GM18519 (cell line): ENCODE results near the gene PPP2R3C.
A peak's percentile ranks its signal among the peaks of the same experiment; 100 is the strongest.
"Not testable (repeated sequence)": the region's sequence is repeated elsewhere in the genome, so short reads cannot be mapped to it uniquely, and the experiment has no call there.

Source experiments
- ATAC-seq: cut with Tn5 transposase; IDR thresholded peaks from one replicate; pipeline ENCODE4 v1.9.1; 2021; ENCODE audit warnings: mild to moderate bottlenecking, moderate library complexity; ENCODE audit not compliant: unreplicated experiment, low FRiP score

PPP2R3C gene

DNA sequence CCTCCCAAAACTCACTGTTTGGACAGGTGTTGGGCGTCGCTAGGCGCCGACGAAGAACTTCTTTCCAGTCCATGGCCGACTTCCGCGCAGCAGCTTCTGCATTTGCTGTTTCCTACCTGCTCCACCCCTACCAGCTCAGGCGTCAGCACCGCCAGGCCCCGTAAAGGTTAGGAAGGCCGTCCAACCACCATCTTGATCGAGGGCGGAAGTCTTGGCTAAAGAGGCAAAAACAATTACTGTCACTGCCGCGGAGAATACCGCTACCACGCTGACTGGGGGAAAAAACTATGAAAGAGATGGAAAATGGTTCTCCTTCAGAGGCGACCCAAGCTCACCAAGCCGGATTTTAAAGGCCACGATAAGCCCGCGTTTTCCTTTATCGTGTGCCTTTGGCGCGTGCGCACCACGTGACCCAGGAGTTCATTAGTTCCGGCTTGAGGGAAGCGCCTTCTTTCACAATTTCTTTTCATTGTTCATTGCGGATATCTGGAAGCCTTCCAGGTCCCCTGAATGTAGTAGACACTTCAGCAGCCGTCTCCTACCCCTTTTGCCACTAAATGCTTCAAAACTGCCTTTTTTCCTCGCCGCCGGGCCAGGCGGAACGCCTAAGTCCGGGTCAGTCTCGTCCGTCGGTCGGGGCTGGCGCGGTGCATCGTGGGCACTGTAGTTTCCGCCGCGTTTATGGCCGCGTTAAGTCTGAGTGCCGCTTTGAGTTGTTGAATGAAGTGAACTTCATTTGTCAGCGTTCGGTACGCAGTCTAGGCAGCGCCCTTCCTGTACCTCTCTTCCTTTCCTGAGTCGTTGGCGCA is at the start of gene PPP2R3C, which contains the start of gene PRORP:
TSS of gene PPP2R3C (minus strand) at position 104 of the 809 bp plus-strand sequence. CDS start at position 73, 31 bp downstream.
TSS of gene PRORP (plus strand) at position 666 of the 809 bp plus-strand sequence. CDS start 694 bp downstream, outside the sequence.
- ATAC-seq, result peak; percentile 78

DNA sequence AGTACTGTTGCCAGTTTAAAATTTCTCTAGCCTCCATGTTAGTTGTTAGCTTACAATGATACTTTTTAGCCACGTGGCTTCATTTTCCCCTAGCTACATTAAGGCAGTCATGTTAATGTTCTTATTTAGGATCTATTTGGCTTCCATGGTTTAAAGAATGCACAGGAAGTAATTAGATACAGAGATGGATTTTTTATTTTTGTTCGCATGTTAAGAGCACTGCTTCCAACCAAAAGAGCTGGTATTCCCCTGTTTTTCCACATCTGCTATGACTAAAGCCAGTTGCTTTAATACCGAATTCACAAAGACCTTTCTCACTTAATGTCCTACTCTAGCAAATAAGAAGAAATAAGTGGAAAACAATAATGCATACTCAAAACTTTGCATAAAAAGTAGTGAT is 45.7 kb upstream of the PPP2R3C start:
- no peak for ATAC-seq

DNA sequence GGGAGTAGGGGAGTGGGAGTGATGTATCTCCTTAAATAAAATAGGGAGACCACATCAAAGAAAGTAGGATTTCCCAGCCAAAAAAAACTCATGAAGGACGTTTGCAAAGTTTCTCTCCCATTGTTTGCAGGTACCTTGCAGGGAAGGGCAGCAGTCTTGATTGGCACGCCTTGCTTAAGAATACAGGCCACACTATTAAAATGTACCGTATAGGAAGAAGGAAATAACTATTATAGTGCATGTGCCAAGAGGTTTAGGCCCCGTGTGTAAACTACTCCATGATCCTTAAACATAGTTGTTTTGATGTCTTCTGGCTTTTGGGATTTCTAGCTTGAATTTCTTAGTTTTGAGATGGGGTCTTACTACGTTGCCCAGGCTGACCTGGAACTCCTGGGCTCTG is 43.1 kb upstream of the PPP2R3C start:
- no peak for ATAC-seq

DNA sequence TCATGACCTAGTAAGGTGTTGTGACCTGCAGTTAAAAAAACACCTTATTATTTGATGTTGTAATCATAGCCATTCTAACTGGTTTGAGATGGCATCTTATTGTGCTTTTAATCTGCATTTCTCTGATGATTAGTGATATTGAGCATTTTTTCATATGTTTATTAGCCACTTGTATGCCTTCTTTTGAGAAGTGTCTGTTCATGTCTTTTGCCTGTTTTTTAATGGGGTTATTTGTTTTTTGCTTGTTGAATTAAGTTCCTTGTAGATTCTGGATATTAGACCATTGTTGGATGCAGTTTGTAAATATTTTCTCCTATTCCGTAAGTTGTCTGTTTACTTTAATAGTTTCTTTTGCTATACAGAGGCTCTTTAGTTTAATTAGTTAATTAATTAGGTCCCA is 41.6 kb upstream of the PPP2R3C start:
- ATAC-seq, result no peak

DNA sequence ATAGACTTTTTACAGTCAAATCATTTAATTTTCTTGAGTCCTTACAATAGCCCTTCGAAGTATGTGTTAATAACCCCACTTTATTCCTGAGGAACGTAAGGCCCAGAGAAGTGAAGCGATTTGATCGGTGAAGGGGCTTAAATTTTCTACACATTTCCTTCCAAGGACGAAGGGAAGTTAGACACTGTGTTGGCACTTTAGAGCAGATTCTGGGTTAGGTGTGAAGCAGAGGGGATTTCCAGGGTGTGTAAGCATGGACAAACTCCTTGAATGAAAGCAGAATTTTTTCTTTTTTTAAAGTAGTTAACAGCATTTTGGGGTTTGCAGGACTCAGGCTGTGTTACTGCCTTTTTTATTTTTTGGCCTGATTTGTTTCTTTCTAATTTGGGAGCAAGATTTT is 39.4 kb upstream of the PPP2R3C start:
- no peak for ATAC-seq

DNA sequence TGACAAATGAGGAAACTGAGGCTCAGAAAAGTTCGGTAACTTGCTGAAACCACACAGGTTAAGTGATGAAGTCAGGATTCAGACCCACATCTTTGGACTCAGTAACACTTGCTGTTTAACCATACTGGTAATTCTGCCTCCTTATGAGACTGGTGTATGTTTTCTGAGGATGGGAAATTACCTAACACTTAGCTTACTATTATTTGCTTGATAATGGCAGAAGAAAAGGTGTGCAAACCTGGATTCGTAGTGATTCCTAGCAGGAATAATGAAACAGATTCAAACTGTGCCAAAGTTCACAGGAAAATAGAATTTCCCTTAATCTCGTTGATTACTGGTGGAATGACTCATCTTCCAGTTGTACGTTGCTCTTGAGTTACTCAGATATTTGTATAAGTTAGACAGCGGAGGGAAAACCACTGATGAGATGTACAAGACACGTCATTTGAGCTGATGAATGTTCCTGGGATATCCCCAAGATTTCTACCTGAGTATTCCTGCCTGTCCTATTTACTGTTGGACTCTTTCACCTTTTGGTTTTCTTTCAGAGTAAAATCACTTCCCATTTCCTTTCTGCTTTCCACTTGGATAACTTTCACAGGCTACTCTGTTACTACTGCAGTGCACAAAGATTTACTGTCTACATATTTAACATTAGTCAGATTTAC is 38.1 kb upstream of the PPP2R3C start:
- no peak for ATAC-seq

DNA sequence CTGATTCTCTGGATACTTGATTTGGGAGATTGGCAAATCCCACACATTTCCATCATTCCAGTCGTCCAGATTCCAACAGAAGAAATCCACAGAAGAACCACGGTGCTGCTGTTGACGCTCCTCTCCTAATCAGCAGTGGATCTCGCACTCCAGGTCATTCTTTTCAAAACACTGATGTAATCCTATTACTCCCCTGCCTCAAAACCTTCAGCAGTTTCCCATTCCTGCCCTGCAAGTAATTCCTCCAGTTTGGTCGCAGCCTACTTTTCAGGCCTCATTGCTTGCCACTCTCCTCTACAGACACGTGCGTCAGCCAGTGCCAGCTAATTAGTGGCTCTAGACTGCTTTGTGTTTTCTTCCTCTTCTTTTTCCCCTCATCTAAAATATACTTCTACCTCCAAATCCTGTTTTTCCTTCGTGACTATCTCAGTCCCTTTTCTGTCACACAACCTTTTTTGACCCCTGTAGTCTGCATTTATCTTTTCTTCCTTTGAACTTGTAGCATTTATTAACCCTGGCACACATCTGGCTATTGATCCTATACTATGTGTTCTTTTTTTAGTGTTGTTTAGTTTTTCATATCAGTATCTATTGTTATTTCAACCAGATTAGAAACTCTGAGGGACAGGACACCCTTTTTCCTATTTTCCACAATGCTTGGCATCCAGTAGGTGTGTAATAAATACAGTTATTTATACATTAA is 37.3 kb upstream of the PPP2R3C start:
- ATAC-seq, result no peak

DNA sequence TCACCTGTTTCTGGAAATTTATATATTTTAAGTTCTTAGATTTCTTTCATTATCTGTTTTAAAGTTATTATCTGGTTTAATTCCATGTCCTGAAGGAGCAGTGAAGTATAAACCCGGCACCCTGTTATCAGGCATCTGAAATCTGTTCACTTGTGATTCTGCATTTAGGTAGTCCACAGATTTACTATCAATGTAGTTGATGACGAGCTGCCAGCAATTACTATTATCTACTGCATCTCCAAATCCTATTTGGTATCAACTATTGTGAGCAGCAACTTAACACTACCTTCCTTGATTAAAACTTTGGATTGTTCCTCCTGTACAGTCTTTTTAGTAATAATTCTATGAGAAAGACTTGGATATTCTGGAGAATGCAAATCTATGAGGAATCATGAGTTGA is 36.7 kb upstream of the PPP2R3C start:
- no peak for ATAC-seq

DNA sequence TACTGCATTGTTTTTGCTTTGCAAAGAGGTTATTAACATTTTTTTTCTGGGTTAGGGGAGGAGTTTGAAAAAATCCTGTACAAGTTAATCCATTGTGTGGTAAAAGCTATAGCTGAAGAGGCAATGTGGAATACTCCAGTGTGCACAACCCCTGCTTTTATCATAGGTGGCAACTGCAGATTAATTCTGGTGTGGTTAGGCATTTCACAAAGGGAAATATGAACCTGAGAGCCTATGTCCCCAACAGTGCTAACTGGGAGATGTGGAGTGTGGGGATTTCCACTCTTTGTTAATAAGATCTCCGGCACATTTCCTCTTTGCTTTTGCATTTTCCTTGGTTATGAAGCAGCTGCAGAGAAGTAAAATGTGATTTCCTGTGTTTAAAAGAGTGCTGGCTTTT is 34.2 kb upstream of the PPP2R3C start:
- ATAC-seq, result no peak

DNA sequence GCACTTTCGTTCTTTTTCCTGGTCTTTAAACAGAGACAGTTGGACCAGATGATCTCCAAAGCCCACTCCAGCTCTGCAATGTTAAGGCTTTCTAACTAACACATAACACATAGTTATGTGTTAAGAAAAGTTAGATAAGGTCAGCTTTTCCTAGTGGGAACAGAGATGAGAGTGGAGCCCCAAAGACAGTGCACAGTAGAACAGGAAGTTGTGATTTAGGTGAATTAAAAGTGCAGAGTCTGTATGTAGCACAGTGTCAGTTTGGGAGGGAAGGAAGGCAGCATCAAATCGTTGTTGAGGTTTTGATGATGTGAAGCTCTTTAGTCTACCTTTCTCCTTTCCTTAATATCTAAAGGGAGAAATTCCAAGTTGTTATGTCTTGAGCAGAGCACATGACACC is 32.2 kb upstream of the PPP2R3C start:
- ATAC-seq, result no peak

DNA sequence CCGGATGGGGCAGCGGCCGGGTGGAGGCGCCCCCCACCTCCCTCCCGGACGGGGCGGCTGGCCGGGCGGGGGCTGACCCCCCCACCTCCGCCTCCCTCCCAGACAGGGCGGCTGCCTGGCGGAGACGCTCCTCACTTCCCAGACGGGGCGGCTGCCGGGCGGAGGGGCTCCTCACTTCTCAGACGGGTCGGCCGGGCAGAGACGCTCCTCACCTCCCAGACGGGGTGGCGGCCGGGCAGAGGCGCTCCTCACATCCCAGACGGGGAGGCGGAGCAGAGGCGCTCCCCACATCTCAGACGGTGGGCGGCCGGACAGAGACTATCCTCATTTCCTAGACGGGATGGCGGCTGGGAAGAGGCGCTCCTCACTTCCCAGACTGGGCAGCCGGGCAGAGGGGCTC is 30.7 kb upstream of the PPP2R3C start:
- ATAC-seq, result not testable (repeated sequence)

DNA sequence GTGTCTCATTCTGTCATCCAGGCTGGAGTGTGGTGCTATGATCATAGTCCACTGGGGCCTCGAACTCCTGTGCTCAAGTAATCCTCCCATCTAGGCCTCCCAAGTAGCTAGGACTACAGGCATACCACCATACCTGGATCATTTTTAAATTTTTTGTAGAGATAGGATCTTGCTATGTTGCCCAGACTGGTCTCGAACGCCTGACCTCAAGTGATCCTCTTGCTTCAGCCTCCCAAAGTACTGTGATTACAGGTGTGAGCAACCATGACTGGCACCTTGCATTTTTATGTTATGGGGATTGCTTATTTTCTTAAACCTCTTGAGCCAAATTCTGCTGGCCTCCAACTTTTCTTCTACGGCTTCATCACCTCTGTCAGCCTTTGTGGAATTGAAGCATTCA is 27.4 kb upstream of the PPP2R3C start:
- no peak for ATAC-seq

DNA sequence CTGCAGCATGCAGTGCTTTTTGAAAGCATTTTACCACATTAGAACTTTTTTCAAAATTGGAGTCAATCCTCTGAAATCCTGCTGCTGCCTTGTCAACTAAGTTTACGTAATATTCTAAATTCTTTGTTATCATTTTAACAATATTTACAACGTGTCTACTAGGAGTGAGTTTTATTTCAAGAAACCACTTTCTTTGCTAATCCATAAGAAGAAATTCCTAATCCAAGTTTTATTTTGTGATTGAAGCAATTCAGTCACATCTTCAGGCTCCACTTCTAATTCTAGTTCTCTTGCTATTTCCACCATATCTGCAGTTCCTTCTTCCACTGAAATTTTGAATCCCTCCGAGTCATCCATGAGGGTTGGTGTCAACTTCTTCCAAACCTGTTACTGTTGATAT is 25.9 kb upstream of the PPP2R3C start:
- no peak for ATAC-seq

DNA sequence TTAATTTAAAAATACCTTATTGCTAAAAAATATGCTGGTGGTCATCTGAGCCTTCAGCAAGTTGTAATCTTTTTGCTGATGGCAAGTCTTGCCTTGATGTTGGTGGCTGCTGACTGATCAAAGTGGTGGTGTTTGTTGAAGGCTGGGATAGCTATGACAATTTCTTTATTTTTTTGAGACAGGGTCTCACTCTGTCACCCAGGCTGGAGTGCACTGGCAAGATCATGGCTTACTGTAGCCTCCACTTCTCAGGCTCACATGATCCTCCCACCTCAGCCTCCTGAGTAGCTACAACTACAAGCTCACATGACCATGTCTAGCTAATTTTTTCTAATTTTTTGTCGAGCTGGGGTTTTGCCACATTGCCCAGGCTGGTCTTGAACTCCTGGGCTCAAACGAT is 25.4 kb upstream of the PPP2R3C start:
- no peak for ATAC-seq

DNA sequence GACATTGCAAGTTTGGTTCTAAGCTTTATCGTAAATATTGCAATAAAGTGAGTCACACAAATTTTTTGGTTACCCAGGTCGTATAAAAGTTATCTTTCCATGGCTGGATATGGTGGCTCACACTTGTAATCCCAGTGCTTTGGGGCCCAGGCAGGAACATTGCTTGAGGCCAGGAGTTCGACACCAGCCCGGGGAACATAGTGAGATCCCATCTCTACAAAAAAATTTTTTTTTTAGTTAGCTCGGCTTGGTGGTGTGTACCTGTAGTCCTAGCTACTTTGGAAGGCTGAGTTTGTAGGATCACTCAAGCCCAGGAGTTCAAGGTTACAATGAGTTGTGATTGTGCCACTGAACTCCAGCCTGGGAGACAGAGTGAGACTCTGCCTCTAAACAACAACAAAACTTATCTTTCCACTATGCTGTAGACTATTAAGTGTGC is 24.9 kb upstream of the PPP2R3C start:
- ATAC-seq, result no peak

DNA sequence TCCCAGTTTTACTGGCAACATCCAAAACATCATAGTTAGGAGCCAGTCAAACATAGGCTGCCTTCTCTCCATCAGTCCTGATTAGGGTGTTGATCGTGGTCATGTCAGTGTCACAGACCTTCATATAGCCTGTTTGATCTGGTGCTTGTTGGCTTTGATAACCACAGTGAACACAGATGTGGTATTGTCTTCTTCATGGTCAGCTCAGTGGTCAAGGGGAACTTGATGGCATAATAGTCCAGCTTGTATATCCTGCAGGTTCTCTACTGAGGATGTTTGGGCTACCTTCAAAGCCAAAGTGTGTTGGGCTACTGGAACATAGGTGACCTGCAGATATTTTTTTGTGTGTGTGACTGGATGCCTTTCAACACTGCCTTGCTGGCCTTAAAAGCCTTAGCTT is 22.2 kb upstream of the PPP2R3C start:
- no peak for ATAC-seq

DNA sequence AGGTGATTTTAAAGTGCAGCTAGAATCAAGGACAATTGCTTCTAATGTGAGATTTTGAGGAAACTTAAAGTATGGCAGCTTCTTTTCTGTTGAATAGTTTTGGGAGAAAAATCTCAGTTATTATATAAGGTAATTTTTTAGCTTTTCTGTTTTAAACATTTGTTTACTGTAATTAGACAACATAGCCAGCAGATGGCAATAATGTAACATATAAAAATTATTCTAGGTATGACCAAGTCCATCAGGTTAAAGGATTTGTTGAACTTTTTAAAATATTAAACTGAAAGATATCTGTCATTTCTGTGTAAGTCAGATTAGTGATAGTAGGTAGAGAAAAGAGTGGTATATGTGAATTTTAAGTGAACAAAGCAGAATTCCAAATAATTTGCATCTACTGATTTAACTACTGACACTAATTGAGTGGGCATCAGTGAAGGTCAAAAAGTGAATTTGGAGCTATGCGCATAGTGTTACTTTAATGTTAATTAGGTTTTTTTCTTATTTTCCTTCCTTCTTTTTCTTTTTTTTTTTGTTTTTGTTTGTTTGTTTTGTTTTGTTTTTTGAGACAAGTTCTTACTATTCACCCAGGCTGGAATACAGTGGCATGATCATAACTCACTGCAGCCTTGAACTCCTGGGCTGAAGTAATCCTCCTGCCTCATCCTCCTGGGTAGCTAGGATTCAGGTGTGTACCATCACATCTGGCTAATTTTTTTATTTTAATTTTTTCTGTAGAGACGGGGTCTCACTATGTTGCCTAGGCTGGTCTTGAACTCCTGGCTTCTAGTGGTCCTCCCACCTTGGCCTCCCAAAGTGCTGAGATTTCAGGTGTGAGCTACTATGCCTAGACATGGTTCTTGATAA is 19.2 kb upstream of the PPP2R3C start:
- no peak for ATAC-seq

DNA sequence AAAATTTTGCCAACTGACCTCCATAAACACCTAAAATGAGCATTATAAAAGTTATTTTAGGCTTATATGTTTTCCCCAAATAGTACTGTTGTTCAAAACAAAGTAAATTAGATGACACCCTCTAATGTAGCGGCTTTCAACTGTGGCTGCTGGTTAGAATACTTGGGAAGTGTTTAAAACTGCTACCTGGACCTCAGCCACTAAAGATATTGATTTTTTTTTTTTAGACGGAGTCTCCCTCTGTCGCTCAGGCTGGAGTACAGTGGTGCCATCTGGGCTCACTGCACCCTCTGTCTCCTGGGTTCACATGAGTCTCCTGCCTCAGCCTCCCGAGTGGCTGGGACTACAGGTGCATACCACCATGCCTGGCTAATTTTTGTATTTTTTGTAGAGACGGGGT is 16.8 kb upstream of the PPP2R3C start:
- ATAC-seq, result no peak

DNA sequence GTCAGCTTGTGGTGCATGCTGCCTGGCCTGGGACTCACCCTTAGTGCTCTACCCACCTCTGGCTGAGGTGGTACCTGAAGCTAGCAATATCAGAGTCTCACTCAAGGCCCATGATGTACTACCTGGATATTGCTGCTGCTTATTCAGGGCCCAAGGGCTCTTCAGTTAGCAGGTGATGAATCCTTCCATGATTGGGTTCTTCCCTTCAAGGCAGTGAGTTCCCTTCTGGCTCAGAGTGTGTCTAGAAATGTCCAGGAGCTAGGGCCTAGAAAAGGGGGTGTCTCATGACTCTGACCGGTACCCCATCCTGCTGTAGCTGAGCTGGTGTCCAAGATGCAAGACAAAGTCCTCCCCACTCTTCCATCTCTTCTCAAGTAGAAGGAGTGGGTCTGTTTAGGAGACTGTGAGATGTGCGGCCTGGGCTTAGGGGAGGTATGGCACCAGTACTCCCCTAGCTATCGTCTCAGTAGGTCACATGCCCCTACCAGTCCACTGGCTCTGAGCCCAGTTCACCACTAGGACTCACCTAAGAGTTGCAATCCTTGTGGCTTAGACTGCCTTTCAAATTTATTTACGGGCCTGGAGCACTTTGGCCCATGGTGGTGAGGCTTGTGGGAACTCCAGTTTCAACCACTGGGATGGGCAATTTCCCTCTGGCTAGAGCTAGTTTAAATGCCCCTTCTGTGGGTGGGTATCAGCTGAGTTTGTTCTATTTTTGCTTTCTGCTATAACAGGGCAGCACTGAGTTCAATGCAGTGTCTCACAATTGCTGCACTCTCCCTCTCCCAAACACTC is 12.7 kb upstream of the PPP2R3C start:
- ATAC-seq, result no peak
